ENCODE results near the gene SPATS2L. TPM values are rescaled to one million over a fixed set of nuclear protein-coding genes. Genes with fewer than 3 reads are reported as not detected.

Gene SPATS2L
- total RNA-seq, 1 donor from 2014 or later, result 77.3 TPM

DNA sequence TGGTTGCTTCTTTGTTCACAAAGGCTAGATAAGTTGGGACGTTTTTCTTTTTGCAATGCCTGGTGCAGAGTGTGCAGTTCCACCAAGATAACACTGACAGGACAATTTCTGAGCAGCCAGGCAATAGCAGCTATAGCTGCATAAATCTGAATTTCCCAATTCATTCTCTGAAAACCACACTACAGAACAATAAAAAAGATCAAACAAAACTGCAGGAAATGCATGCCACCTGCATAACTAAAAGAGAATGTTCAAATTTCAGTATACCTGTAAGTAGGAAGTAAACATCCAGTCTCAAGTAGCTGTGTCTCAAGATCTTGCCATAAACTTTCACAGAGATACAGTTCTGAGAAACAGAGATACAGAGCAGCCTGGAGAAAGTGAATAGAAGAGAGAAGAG, 208.7 kb downstream of the SPATS2L start:
- no peaks in the 10 kb centered on the region for H3K36me3 ChIP-seq (ENCODE audit: control insufficient read depth, insufficient read depth, low read length)
- DNase-seq (ENCODE audit: low read depth), result no peak
- TF ChIP-seq, protein P1, sequence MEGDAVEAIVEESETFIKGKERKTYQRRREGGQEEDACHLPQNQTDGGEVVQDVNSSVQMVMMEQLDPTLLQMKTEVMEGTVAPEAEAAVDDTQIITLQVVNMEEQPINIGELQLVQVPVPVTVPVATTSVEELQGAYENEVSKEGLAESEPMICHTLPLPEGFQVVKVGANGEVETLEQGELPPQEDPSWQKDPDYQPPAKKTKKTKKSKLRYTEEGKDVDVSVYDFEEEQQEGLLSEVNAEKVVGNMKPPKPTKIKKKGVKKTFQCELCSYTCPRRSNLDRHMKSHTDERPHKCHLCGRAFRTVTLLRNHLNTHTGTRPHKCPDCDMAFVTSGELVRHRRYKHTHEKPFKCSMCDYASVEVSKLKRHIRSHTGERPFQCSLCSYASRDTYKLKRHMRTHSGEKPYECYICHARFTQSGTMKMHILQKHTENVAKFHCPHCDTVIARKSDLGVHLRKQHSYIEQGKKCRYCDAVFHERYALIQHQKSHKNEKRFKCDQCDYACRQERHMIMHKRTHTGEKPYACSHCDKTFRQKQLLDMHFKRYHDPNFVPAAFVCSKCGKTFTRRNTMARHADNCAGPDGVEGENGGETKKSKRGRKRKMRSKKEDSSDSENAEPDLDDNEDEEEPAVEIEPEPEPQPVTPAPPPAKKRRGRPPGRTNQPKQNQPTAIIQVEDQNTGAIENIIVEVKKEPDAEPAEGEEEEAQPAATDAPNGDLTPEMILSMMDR (IDR thresholded peaks at IDR 0.05; ENCODE audit: insufficient read depth, low read length, poor library complexity, severe bottlenecking), result no peak
- H3K4me3 ChIP-seq (ENCODE audit: low read depth, low read length), result no peak overlapping the region
- peaks cover 2% of the 10 kb centered on the region for H3K27me3 ChIP-seq (ENCODE audit: control insufficient read depth, insufficient read depth, low read length)

- Histone ChIP-seq H3K4me3 (ENCODE audit: low read depth, low read length) (no peak overlapping the region), H3K36me3 (ENCODE audit: control insufficient read depth, insufficient read depth, low read length) (no peaks in the 10 kb centered on the region), H3K27me3 (ENCODE audit: control insufficient read depth, insufficient read depth, low read length) (no peaks in the 10 kb centered on the region)
- DNase-seq (ENCODE audit: low read depth), result no peak
- TF ChIP-seq, protein P1 (IDR thresholded peaks at IDR 0.05; ENCODE audit: insufficient read depth, low read length, poor library complexity, severe bottlenecking), result no peak
These were observed 216.7 kb downstream of the SPATS2L start for GRCh38 chr2:200523158-200523557.

DNA sequence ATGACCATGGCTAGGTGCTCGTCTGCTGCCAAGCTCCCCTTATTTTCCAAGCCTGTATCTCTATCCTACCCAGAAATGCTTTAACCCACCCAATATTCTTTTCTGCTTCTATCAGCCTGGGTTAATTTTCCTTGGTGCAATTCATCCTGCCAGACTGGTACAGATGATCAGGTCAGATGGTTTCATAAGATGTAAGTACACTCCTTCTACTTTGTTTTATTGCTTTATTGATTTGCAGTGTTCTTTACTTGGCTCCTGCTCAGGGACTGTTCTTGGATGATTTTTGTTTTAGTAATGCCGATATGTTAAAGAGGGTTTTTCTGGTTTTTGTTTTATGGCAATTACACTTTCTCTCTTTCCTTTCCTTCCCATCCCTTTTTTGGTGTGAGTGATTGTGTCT, 217.1 kb downstream of the SPATS2L start:
- TF ChIP-seq, protein P1 (IDR thresholded peaks at IDR 0.05; ENCODE audit: insufficient read depth, low read length, poor library complexity, severe bottlenecking), result no peak
- Histone ChIP-seq H3K27me3 (ENCODE audit: control insufficient read depth, insufficient read depth, low read length) (no peaks in the 10 kb centered on the region), H3K36me3 (ENCODE audit: control insufficient read depth, insufficient read depth, low read length) (no peaks in the 10 kb centered on the region), H3K4me3 (ENCODE audit: low read depth, low read length) (no peak overlapping the region)
- DNase-seq (ENCODE audit: low read depth), result no peak

- TF ChIP-seq, protein P1 (IDR thresholded peaks at IDR 0.05; ENCODE audit: insufficient read depth, low read length, poor library complexity, severe bottlenecking), result no peak
- Histone ChIP-seq H3K36me3 (ENCODE audit: control insufficient read depth, insufficient read depth, low read length) (no peaks in the 10 kb centered on the region), H3K27me3 (ENCODE audit: control insufficient read depth, insufficient read depth, low read length) (no peaks in the 10 kb centered on the region), H3K4me3 (ENCODE audit: low read depth, low read length) (no peak overlapping the region)
- no peak for DNase-seq (ENCODE audit: low read depth)
These were observed 218.6 kb downstream of the SPATS2L start for GRCh38 chr2:200525066-200525465.

DNA sequence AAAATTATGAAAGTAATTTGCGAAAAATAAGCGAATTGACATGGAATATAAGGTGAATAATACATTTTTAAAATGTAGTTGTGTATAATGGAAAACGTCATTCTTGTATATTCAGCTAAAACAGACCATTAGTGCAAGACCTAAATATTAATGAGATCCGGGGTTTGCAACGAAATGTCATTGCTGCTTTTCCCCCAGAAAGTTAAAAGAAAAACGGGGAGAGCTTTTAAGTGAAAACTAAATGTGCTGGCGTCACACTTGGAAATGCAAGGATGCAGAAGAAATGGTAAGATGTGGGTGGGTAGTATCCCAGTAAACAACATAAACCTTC, 219.0 kb downstream of the SPATS2L start:
- no peaks in the 10 kb centered on the region for H3K36me3 ChIP-seq (ENCODE audit: control insufficient read depth, insufficient read depth, low read length)
- TF ChIP-seq, protein P1 (IDR thresholded peaks at IDR 0.05; ENCODE audit: insufficient read depth, low read length, poor library complexity, severe bottlenecking), result no peak
- H3K27me3 ChIP-seq (ENCODE audit: control insufficient read depth, insufficient read depth, low read length), result no peaks in the 10 kb centered on the region
- H3K4me3 ChIP-seq (ENCODE audit: low read depth, low read length), result peak overlapping the region; percentile 63
- no peak for DNase-seq (ENCODE audit: low read depth)

GRCh38 chr2:200525882-200526651, 219.6 kb downstream of the SPATS2L start, which contains the start of gene SGO2:
SGO2 (plus strand) TSS chr2:200526207; CDS start chr2:200532976, 6,769 bp downstream.
- H3K4me3 ChIP-seq (ENCODE audit: low read depth, low read length), result peak within 1 kb of the TSS; percentile 63
- no peaks in the 10 kb centered on the region for H3K27me3 ChIP-seq (ENCODE audit: control insufficient read depth, insufficient read depth, low read length)
- no peaks in the 10 kb centered on the region for H3K36me3 ChIP-seq (ENCODE audit: control insufficient read depth, insufficient read depth, low read length)
- TF ChIP-seq, protein P1 (IDR thresholded peaks at IDR 0.05; ENCODE audit: insufficient read depth, low read length, poor library complexity, severe bottlenecking), result peak; percentile 9
- peak; percentile 85 for DNase-seq (ENCODE audit: low read depth)
